A673 (cell line): ENCODE results near the gene HACD2. TPM values are rescaled to one million over a fixed set of nuclear protein-coding genes. Genes with fewer than 3 reads are reported as not detected.
"Not testable (repeated sequence)": the region's sequence is repeated elsewhere in the genome, so short reads cannot be mapped to it uniquely, and the experiment has no call there.

Experiments used
- BruUV-seq: library from RNA; stranded (reverse); fragments of 400-500 nt; replicated peaks from 2 replicates; lab custom pipeline; 2021; lab: Mats Ljungman, UMichigan
- CTCF ChIA-PET: fragments of 300-600 bp; sonication (Branson Sonifier 250); formaldehyde crosslinking; loops from one replicate; lab custom pipeline; 2022; ENCODE audit warnings: antibody characterized with exemption; lab: Charles Lee
- POLR2A ChIA-PET: fragments of 300-600 bp; sonication (Branson Sonifier 250); formaldehyde crosslinking; loops from one replicate; lab custom pipeline; 2022; ENCODE audit warnings: antibody characterized with exemption; ENCODE audit not compliant: low non-redundant PET; lab: Charles Lee
- DNase-seq: peaks from one replicate; pipeline ENCODE4 v3.0.0-alpha.2; 2015; ENCODE audit warnings: low spot score
- H3K27ac ChIP-seq: fragments of 200-600 bp; sonication (generic); 2 replicates; pipeline ENCODE4 v1.5.1; 2016; ENCODE audit warnings: mixed run types, low read depth, mild to moderate bottlenecking, mixed read lengths, antibody characterized with exemption, low read length; ENCODE audit not compliant: poor library complexity, severe bottlenecking
- H3K27me3 ChIP-seq: fragments of 200-600 bp; sonication (generic); replicated peaks from 2 replicates; pipeline ENCODE4 v1.6.1; 2017; ENCODE audit warnings: mixed run types, low read depth, mild to moderate bottlenecking, mixed read lengths, antibody characterized with exemption, low read length; ENCODE audit not compliant: insufficient read depth, poor library complexity
- H3K36me3 ChIP-seq: fragments of 200-600 bp; sonication (generic); 2 replicates; pipeline ENCODE4 v1.6.1; 2016; ENCODE audit warnings: mixed run types, mild to moderate bottlenecking, mixed read lengths, antibody characterized with exemption, low read length; ENCODE audit not compliant: insufficient read depth, poor library complexity, severe bottlenecking
- H3K4me1 ChIP-seq: fragments of 200-600 bp; sonication (generic); 2 replicates; pipeline ENCODE4 v1.6.1; 2017; ENCODE audit warnings: mixed run types, mild to moderate bottlenecking, mixed read lengths, antibody characterized with exemption, low read length; ENCODE audit not compliant: insufficient read depth, poor library complexity, severe bottlenecking
- H3K4me3 ChIP-seq: fragments of 200-600 bp; sonication (generic); 2 replicates; pipeline ENCODE4 v1.5.1; 2016; ENCODE audit warnings: low read depth, mixed run types, mild to moderate bottlenecking, mixed read lengths, low read length; ENCODE audit not compliant: poor library complexity, severe bottlenecking
- H3K9me3 ChIP-seq: fragments of 200-600 bp; sonication (generic); 2 replicates; pipeline ENCODE4 v1.6.1; 2016; ENCODE audit warnings: mixed run types, low read depth, mild to moderate bottlenecking, mixed read lengths, antibody characterized with exemption, low read length; ENCODE audit not compliant: poor library complexity, severe bottlenecking
- EZH2 ChIP-seq: fragments of 200-600 bp; sonication (generic); IDR thresholded peaks from 2 replicates; pipeline ENCODE4 v1.6.1; 2017; ENCODE audit warnings: borderline replicate concordance, low read depth, mild to moderate bottlenecking, mixed read lengths, antibody characterized with exemption, low read length; ENCODE audit not compliant: poor library complexity, severe bottlenecking
- intact Hi-C: fragments of 100-400 bp; cut with micrococcal nuclease; formaldehyde crosslinking; loops from one replicate; pipeline ENCODE4 v1.10.0; 2022; ENCODE audit not compliant: unreplicated experiment
- total RNA-seq: library from RNA; stranded (reverse); gene quantifications from 2 replicates; pipeline ENCODE4 v1.2.3, GENCODE V29; 2021
- TF ChIP-seq, protein P1 (sequence below): fragments of 300-800, 200-600 bp; sonication (generic); conservative IDR thresholded peaks from 2 replicates; pipeline ENCODE4 v1.5.1; 2017; ENCODE audit warnings: low read depth, mild to moderate bottlenecking, antibody characterized with exemption, low read length, moderate library complexity, mixed read lengths

HACD2 gene
- total RNA-seq, 1 experiment from 2014 or later, result 49.3 TPM

DNA sequence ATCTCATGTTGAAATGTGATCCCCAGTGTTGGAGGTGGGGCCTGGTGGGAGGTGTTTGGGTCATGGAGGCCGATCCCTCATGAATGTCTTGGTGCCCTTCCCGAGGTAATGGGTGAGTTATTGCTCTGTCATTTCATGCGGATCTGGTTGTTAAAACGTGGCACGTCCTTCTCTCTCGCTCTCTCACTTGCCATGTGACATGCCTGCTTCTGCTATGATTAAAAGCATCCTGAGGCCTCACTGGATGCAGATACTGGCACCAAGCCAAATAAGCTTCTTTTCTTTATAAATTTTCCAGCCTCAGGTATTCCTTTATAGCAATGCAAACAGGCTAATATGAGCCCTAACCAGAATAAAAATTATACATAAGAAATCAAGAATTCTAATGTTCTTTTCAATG lies 31.7 kb upstream of the HACD2 start:
- no peak for DNase-seq
- TF ChIP-seq, protein P1, sequence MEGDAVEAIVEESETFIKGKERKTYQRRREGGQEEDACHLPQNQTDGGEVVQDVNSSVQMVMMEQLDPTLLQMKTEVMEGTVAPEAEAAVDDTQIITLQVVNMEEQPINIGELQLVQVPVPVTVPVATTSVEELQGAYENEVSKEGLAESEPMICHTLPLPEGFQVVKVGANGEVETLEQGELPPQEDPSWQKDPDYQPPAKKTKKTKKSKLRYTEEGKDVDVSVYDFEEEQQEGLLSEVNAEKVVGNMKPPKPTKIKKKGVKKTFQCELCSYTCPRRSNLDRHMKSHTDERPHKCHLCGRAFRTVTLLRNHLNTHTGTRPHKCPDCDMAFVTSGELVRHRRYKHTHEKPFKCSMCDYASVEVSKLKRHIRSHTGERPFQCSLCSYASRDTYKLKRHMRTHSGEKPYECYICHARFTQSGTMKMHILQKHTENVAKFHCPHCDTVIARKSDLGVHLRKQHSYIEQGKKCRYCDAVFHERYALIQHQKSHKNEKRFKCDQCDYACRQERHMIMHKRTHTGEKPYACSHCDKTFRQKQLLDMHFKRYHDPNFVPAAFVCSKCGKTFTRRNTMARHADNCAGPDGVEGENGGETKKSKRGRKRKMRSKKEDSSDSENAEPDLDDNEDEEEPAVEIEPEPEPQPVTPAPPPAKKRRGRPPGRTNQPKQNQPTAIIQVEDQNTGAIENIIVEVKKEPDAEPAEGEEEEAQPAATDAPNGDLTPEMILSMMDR, result no peak
- no peak for TF ChIP-seq EZH2
- H3K27me3 ChIP-seq, result no peaks in the 10 kb centered on the region
- no peak overlapping the region for H3K27ac ChIP-seq
- POLR2A ChIA-PET, result no interaction called here
- H3K4me1 ChIP-seq, result peaks cover 13% of the 10 kb centered on the region
- no TSS peak for BruUV-seq
- H3K36me3 ChIP-seq, result no peaks in the 10 kb centered on the region
- intact Hi-C loops, result no loop called here
- no peaks in the 10 kb centered on the region for H3K9me3 ChIP-seq
- no peak overlapping the region for H3K4me3 ChIP-seq
- CTCF ChIA-PET, result no interaction called here

DNA sequence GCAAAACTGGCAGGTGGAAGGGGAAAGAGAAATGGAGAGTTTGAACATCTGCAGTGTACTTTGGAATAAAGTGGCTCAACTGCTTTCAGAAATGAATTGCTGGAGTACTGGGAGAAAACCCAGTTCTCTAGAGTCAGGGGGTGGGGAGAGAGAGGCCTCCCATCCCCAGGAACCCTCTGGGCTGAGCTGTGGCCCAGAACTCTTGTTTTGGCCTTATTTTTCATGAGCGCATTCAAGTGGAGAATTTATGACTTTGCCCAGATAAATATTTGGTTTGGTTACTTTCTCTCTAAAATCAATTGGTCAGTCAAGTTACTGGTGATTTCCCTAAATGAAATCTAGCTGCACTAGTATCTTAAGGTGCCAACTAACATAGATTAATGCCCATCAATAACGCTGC lies 28.7 kb upstream of the HACD2 start:
- ChIA-PET POLR2A (no interaction called here), CTCF (interaction anchor here (0.7 kb wide), 1 partner anchor 21 kb away, joined by 8 read pairs; no protein-coding TSS in a partner anchor)
- Histone ChIP-seq H3K4me1 (peaks cover 7% of the 10 kb centered on the region), H3K27ac (no peak overlapping the region), H3K36me3 (no peaks in the 10 kb centered on the region), H3K9me3 (no peaks in the 10 kb centered on the region), H3K4me3 (no peak overlapping the region), H3K27me3 (no peaks in the 10 kb centered on the region)
- TF ChIP-seq, protein P1, result no peak
- TF ChIP-seq EZH2, result no peak
- DNase-seq, result no peak
- intact Hi-C loops, result no loop called here
- BruUV-seq, result no TSS peak

DNA sequence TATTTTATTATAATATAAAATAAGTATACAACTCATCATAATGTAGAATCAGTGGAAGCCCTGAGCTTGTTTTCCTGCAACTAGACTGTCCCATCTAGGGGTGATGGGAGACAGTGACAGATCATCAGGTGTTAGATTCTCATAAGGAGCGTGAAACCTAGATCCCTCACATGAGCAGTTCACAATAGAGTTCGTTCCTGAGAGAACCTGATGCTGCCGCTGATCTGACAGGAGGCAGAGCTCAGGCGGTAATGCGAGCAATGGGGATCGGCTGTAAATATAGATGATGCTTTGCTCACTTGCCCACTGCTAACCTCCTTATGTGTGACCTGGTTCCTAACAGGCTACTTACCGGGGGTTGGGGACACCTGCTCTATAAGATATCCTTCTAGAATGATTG lies 26.8 kb upstream of the HACD2 start:
- H3K36me3 ChIP-seq, H3K27me3 ChIP-seq, POLR2A ChIA-PET, BruUV-seq, intact Hi-C loops, DNase-seq, H3K4me1 ChIP-seq, H3K4me3 ChIP-seq, CTCF ChIA-PET, H3K27ac ChIP-seq, H3K9me3 ChIP-seq: not testable (repeated sequence)

DNA sequence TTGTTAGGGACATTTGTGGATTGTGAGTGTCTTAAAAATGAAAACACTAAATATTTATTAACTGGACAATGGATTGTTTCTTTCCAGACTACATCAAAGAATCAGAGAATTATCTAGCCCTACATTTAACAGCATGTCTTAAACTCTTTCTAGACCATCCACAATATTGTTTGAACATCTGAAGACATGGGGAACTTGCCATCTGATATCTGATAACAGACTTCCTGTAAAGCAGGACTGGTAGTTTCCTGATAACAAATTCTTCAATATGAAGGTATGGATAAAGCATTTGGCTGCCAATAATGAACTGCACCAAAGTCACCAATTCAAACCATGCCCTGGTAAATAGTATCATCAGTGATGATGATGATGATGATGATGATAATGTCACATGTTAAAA lies 26.2 kb upstream of the HACD2 start:
- Histone ChIP-seq H3K36me3 (no peaks in the 10 kb centered on the region), H3K9me3 (no peaks in the 10 kb centered on the region), H3K4me3 (no peak overlapping the region), H3K27ac (no peak overlapping the region), H3K27me3 (no peaks in the 10 kb centered on the region), H3K4me1 (peaks cover 3% of the 10 kb centered on the region)
- intact Hi-C loops, result no loop called here
- no TSS peak for BruUV-seq
- no peak for DNase-seq
- CTCF ChIA-PET, result no interaction called here
- TF ChIP-seq, protein P1, result no peak
- TF ChIP-seq EZH2, result no peak
- POLR2A ChIA-PET, result no interaction called here
